Measurements from ENCODE around the gene TPP2. TPM values are rescaled to one million over a fixed set of nuclear protein-coding genes. Genes with fewer than 3 reads are reported as not detected.

TPP2 gene
- total RNA-seq, 1 donor from 2014 or later, result 44.9 TPM

- no peak for TF ChIP-seq CTCF (IDR thresholded peaks at IDR 0.05)
- no peak overlapping the region for H3K4me3 Mint-ChIP-seq (ENCODE audit: unreplicated experiment)
- H3K36me3 Mint-ChIP-seq (ENCODE audit: unreplicated experiment), result no peaks in the 10 kb centered on the region
- H3K4me1 Mint-ChIP-seq (ENCODE audit: unreplicated experiment), result peaks cover 64% of the 10 kb centered on the region
- H3K9me3 Mint-ChIP-seq (ENCODE audit: unreplicated experiment), result no peaks in the 10 kb centered on the region
- no peak for DNase-seq (ENCODE audit: extremely low spot score, unreplicated experiment)
- no peaks in the 10 kb centered on the region for H3K27me3 Mint-ChIP-seq (ENCODE audit: unreplicated experiment)
- H3K27ac Mint-ChIP-seq (ENCODE audit: unreplicated experiment), result peak overlapping the region; percentile 93
Measured at GRCh38 chr13:102701331-102701730, 104.5 kb downstream of the TPP2 start.

- no peak for TF ChIP-seq CTCF (IDR thresholded peaks at IDR 0.05)
- DNase-seq (ENCODE audit: extremely low spot score, unreplicated experiment), result no peak
- no peaks in the 10 kb centered on the region for H3K9me3 Mint-ChIP-seq (ENCODE audit: unreplicated experiment)
- H3K36me3 Mint-ChIP-seq (ENCODE audit: unreplicated experiment), result no peaks in the 10 kb centered on the region
- no peaks in the 10 kb centered on the region for H3K27me3 Mint-ChIP-seq (ENCODE audit: unreplicated experiment)
- peak overlapping the region; percentile 87 for H3K27ac Mint-ChIP-seq (ENCODE audit: unreplicated experiment)
- H3K4me1 Mint-ChIP-seq (ENCODE audit: unreplicated experiment), result peaks cover 83% of the 10 kb centered on the region
- H3K4me3 Mint-ChIP-seq (ENCODE audit: unreplicated experiment), result peak overlapping the region; percentile 20
Measured at GRCh38 chr13:102702965-102703725, 106.4 kb downstream of the TPP2 start.

GRCh38 chr13:102703726-102704035, 106.9 kb downstream of the TPP2 start:
- H3K27me3 Mint-ChIP-seq (ENCODE audit: unreplicated experiment), result no peaks in the 10 kb centered on the region
- peak overlapping the region; percentile 7 for H3K4me3 Mint-ChIP-seq (ENCODE audit: unreplicated experiment)
- H3K36me3 Mint-ChIP-seq (ENCODE audit: unreplicated experiment), result no peaks in the 10 kb centered on the region
- peaks cover 82% of the 10 kb centered on the region for H3K4me1 Mint-ChIP-seq (ENCODE audit: unreplicated experiment)
- no peak for DNase-seq (ENCODE audit: extremely low spot score, unreplicated experiment)
- TF ChIP-seq CTCF (IDR thresholded peaks at IDR 0.05), result no peak
- H3K9me3 Mint-ChIP-seq (ENCODE audit: unreplicated experiment), result no peaks in the 10 kb centered on the region
- peak overlapping the region; percentile 87 for H3K27ac Mint-ChIP-seq (ENCODE audit: unreplicated experiment)

- H3K27ac Mint-ChIP-seq (ENCODE audit: unreplicated experiment), result peak overlapping the region; percentile 87
- no peak overlapping the region for H3K4me3 Mint-ChIP-seq (ENCODE audit: unreplicated experiment)
- no peaks in the 10 kb centered on the region for H3K9me3 Mint-ChIP-seq (ENCODE audit: unreplicated experiment)
- peaks cover 78% of the 10 kb centered on the region for H3K4me1 Mint-ChIP-seq (ENCODE audit: unreplicated experiment)
- no peak for DNase-seq (ENCODE audit: extremely low spot score, unreplicated experiment)
- H3K27me3 Mint-ChIP-seq (ENCODE audit: unreplicated experiment), result no peaks in the 10 kb centered on the region
- TF ChIP-seq CTCF (IDR thresholded peaks at IDR 0.05), result no peak
- no peaks in the 10 kb centered on the region for H3K36me3 Mint-ChIP-seq (ENCODE audit: unreplicated experiment)
Measured at GRCh38 chr13:102704238-102705058, 107.7 kb downstream of the TPP2 start.

- no peaks in the 10 kb centered on the region for H3K27me3 Mint-ChIP-seq (ENCODE audit: unreplicated experiment)
- no peaks in the 10 kb centered on the region for H3K9me3 Mint-ChIP-seq (ENCODE audit: unreplicated experiment)
- peaks cover 53% of the 10 kb centered on the region for H3K4me1 Mint-ChIP-seq (ENCODE audit: unreplicated experiment)
- no peak for DNase-seq (ENCODE audit: extremely low spot score, unreplicated experiment)
- no peaks in the 10 kb centered on the region for H3K36me3 Mint-ChIP-seq (ENCODE audit: unreplicated experiment)
- no peak for TF ChIP-seq CTCF (IDR thresholded peaks at IDR 0.05)
- H3K4me3 Mint-ChIP-seq (ENCODE audit: unreplicated experiment), result peak overlapping the region; percentile 3
- peak overlapping the region; percentile 58 for H3K27ac Mint-ChIP-seq (ENCODE audit: unreplicated experiment)
Measured at GRCh38 chr13:102707467-102707866, 110.7 kb downstream of the TPP2 start.
